Immature natural killer cell (primary cell): ENCODE measurements around the gene MRGPRX2. TPM values are rescaled to one million over a fixed set of nuclear protein-coding genes. Genes with fewer than 3 reads are reported as not detected.

Experiments used
- DNase-seq, 3 donors: peaks; one replicate each; pipeline ENCODE4 v3.0.0; 2022; ENCODE audit warnings: mixed read lengths in 1 of 3
- H3K27ac Mint-ChIP-seq, 6 donors: one replicate each; pipeline ENCODE4 v1.8.0; 2020; ENCODE audit warnings: mixed read lengths in 6 of 6, mild to moderate bottlenecking in 5 of 6, inconsistent platforms in 4 of 6, moderate library complexity in 3 of 6
- H3K27me3 Mint-ChIP-seq, 3 donors: one replicate each; pipeline ENCODE4 v1.8.0; 2020 to 2021; ENCODE audit warnings: low read depth in 3 of 3, mild to moderate bottlenecking in 3 of 3, mixed read lengths in 3 of 3, moderate library complexity in 3 of 3, inconsistent platforms in 1 of 3
- H3K36me3 Mint-ChIP-seq, 3 donors: one replicate each; pipeline ENCODE4 v1.8.0; 2020; ENCODE audit warnings: mixed read lengths in 3 of 3, inconsistent platforms in 2 of 3, mild to moderate bottlenecking in 2 of 3
- H3K4me1 Mint-ChIP-seq, 2 donors: one replicate each; pipeline ENCODE4 v1.8.0; 2020; ENCODE audit warnings: inconsistent platforms in 2 of 2, mild to moderate bottlenecking in 2 of 2, mixed read lengths in 2 of 2, moderate library complexity in 1 of 2
- H3K4me3 Mint-ChIP-seq, 5 donors: one replicate each; pipeline ENCODE4 v1.8.0; 2020; ENCODE audit warnings: mild to moderate bottlenecking in 5 of 5, mixed read lengths in 5 of 5, inconsistent platforms in 3 of 5, moderate library complexity in 3 of 5
- H3K9me3 Mint-ChIP-seq, 6 donors: one replicate each; pipeline ENCODE4 v1.8.0; 2020; ENCODE audit warnings: mild to moderate bottlenecking in 6 of 6, mixed read lengths in 6 of 6, inconsistent platforms in 4 of 6, moderate library complexity in 3 of 6
- polyA plus RNA-seq, 3 donors: library from polyadenylated mRNA; unstranded; fragments of 300-500 nt; fragmentation: Illumina TruSeq; gene quantifications; one replicate each; pipeline ENCODE4 v1.2.3, GENCODE V29; 2021

Gene MRGPRX2
- polyA plus RNA-seq, 3 donors from 2014 or later: 0.40 TPM; not detected in 2

- Mint-ChIP-seq H3K4me1 (no peaks in the 10 kb centered on the region), H3K4me3 (no peak overlapping the region), H3K9me3 (no peaks in the 10 kb centered on the region), H3K36me3 (no peaks in the 10 kb centered on the region), H3K27me3 (peaks cover 4 to 8% (median 5%) of the 10 kb centered on the region in 3 donors), H3K27ac (no peak overlapping the region)
- no peak for DNase-seq
Observed at GRCh38 chr11:19087658-19088057, 27.1 kb upstream of the MRGPRX2 start.

- Mint-ChIP-seq H3K27ac (no peak overlapping the region), H3K27me3 (peaks cover 3 to 5% (median 4%) of the 10 kb centered on the region in 3 donors), H3K4me1 (no peaks in the 10 kb centered on the region), H3K4me3 (no peak overlapping the region), H3K36me3 (no peaks in the 10 kb centered on the region), H3K9me3 (no peaks in the 10 kb centered on the region)
- DNase-seq: no peak
Observed at GRCh38 chr11:19084661-19085315, 24.3 kb upstream of the MRGPRX2 start.

GRCh38 chr11:19083166-19083565 is 22.6 kb upstream of the MRGPRX2 start:
- no peak for DNase-seq
- H3K27ac Mint-ChIP-seq: no peak overlapping the region
- H3K9me3 Mint-ChIP-seq: no peaks in the 10 kb centered on the region
- H3K36me3 Mint-ChIP-seq: no peaks in the 10 kb centered on the region
- peaks cover 0 to 5% (median 0%) of the 10 kb centered on the region in 3 donors for H3K27me3 Mint-ChIP-seq
- no peaks in the 10 kb centered on the region for H3K4me1 Mint-ChIP-seq
- no peak overlapping the region for H3K4me3 Mint-ChIP-seq

- Mint-ChIP-seq H3K27ac (no peak overlapping the region), H3K36me3 (no peaks in the 10 kb centered on the region), H3K4me3 (no peak overlapping the region), H3K4me1 (peaks cover 3 to 5% of the 10 kb centered on the region in 2 donors), H3K9me3 (no peaks in the 10 kb centered on the region), H3K27me3 (peaks cover 0 to 11% (median 0%) of the 10 kb centered on the region in 3 donors)
- no peak for DNase-seq
Observed at GRCh38 chr11:19080579-19080993, 20.1 kb upstream of the MRGPRX2 start.

- peaks cover 0 to 11% (median 0%) of the 10 kb centered on the region in 3 donors for H3K27me3 Mint-ChIP-seq
- no peak for DNase-seq
- H3K4me1 Mint-ChIP-seq: peaks cover 3 to 5% of the 10 kb centered on the region in 2 donors
- no peak overlapping the region for H3K4me3 Mint-ChIP-seq
- H3K27ac Mint-ChIP-seq: no peak overlapping the region
- H3K9me3 Mint-ChIP-seq: no peaks in the 10 kb centered on the region
- no peaks in the 10 kb centered on the region for H3K36me3 Mint-ChIP-seq
Observed at GRCh38 chr11:19079643-19080440, 19.3 kb upstream of the MRGPRX2 start.

- H3K36me3 Mint-ChIP-seq: no peaks in the 10 kb centered on the region
- H3K27ac Mint-ChIP-seq: no peak overlapping the region
Observed at GRCh38 chr11:19077965-19078364, 17.4 kb upstream of the MRGPRX2 start.

GRCh38 chr11:19076744-19077589 is 16.4 kb upstream of the MRGPRX2 start:
- Mint-ChIP-seq H3K4me1 (peaks cover 3 to 6% of the 10 kb centered on the region in 2 donors), H3K4me3 (no peak overlapping the region), H3K27me3 (peaks cover 0 to 9% (median 0%) of the 10 kb centered on the region in 3 donors), H3K27ac (peak overlapping the region in 2 of 6 donors; percentile 6 to 58), H3K36me3 (no peaks in the 10 kb centered on the region), H3K9me3 (no peaks in the 10 kb centered on the region)
- peak; percentile 38 to 57 (median 51) for DNase-seq

More at GRCh38 chr11:19077965-19078364, 17.4 kb upstream of the MRGPRX2 start:
- H3K4me1 Mint-ChIP-seq: peaks cover 3 to 5% of the 10 kb centered on the region in 2 donors
- H3K9me3 Mint-ChIP-seq: no peaks in the 10 kb centered on the region
- no peak for DNase-seq
- no peak overlapping the region for H3K4me3 Mint-ChIP-seq
- peaks cover 0 to 9% (median 0%) of the 10 kb centered on the region in 3 donors for H3K27me3 Mint-ChIP-seq

GRCh38 chr11:19075636-19076035 is 15.1 kb upstream of the MRGPRX2 start:
- Mint-ChIP-seq H3K9me3 (no peaks in the 10 kb centered on the region), H3K27me3 (peaks cover 0 to 9% (median 0%) of the 10 kb centered on the region in 3 donors), H3K4me1 (peaks cover 7 to 16% of the 10 kb centered on the region in 2 donors), H3K36me3 (no peaks in the 10 kb centered on the region), H3K27ac (no peak overlapping the region), H3K4me3 (no peak overlapping the region)
- DNase-seq: no peak

GRCh38 chr11:19073454-19074415 is 13.2 kb upstream of the MRGPRX2 start:
- Mint-ChIP-seq H3K9me3 (peaks cover 0 to 12% (median 7%) of the 10 kb centered on the region in 6 donors), H3K27ac (peak overlapping the region in 1 of 6 donors; percentile 36), H3K4me1 (peaks cover 7 to 16% of the 10 kb centered on the region in 2 donors), H3K4me3 (no peak overlapping the region), H3K27me3 (peaks cover 0 to 7% (median 0%) of the 10 kb centered on the region in 3 donors), H3K36me3 (peaks cover 0 to 8% (median 0%) of the 10 kb centered on the region in 3 donors)
- no peak for DNase-seq

GRCh38 chr11:19072464-19072863 is 11.9 kb upstream of the MRGPRX2 start:
- peaks cover 0 to 8% (median 0%) of the 10 kb centered on the region in 3 donors for H3K36me3 Mint-ChIP-seq
- H3K27me3 Mint-ChIP-seq: peaks cover 0 to 7% (median 5%) of the 10 kb centered on the region in 3 donors
- peaks cover 0 to 15% (median 9%) of the 10 kb centered on the region in 6 donors for H3K9me3 Mint-ChIP-seq
- no peak for DNase-seq
- H3K4me1 Mint-ChIP-seq: peaks cover 7 to 16% of the 10 kb centered on the region in 2 donors
- H3K27ac Mint-ChIP-seq: no peak overlapping the region
- no peak overlapping the region for H3K4me3 Mint-ChIP-seq

- Mint-ChIP-seq H3K27me3 (peaks cover 0 to 5% (median 3%) of the 10 kb centered on the region in 3 donors), H3K27ac (peak overlapping the region in 1 of 6 donors; percentile 47), H3K36me3 (peaks cover 0 to 8% (median 0%) of the 10 kb centered on the region in 3 donors), H3K4me3 (peak overlapping the region in 3 of 5 donors; percentile 14 to 77 (median 26)), H3K9me3 (peaks cover 0 to 15% (median 9%) of the 10 kb centered on the region in 6 donors), H3K4me1 (peaks cover 5 to 11% of the 10 kb centered on the region in 2 donors)
- DNase-seq: peak; percentile 45 to 56 (median 54)
Observed at GRCh38 chr11:19071255-19071654, 10.7 kb upstream of the MRGPRX2 start.

- Mint-ChIP-seq H3K27me3 (peaks cover 0 to 2% (median under 1%) of the 10 kb centered on the region in 3 donors), H3K9me3 (no peaks in the 10 kb centered on the region), H3K4me3 (peak overlapping the region in 4 of 5 donors; percentile 62 to 85 (median 76)), H3K36me3 (no peaks in the 10 kb centered on the region), H3K27ac (peak overlapping the region; percentile 39 to 86 (median 72)), H3K4me1 (peaks cover 37 to 52% of the 10 kb centered on the region in 2 donors)
- DNase-seq: no peak
Observed at GRCh38 chr11:19059833-19060232, 684 bp downstream of the MRGPRX2 start.
